Gastrocnemius medialis (tissue), 4 donors: ENCODE data around the gene PELO. TPM values are rescaled to one million over a fixed set of nuclear protein-coding genes. Genes with fewer than 3 reads are reported as not detected.

Experiments used
- ATAC-seq, 2 donors: fragments of 150-250 bp; one replicate each; pipeline ENCODE4 v1.9.1; 2016
- DNase-seq, 2 donors: peaks; one replicate each; pipeline ENCODE4 v3.0.0-alpha.2; 2019
- H3K27ac ChIP-seq, 4 donors: fragments of 200-600 bp; sonication (generic); 1 replicate in 1 of 4; 2 replicates in 3 of 4; pipeline ENCODE4 v1.5.1; 2016 to 2018; ENCODE audit warnings: mild to moderate bottlenecking in 2 of 4, moderate library complexity in 1 of 4
- H3K27me3 ChIP-seq, 3 donors: fragments of 200-600 bp; sonication (generic) in 2 of 3; 1 replicate in 1 of 3; 2 replicates in 2 of 3; pipeline versions ENCODE4 v1.5.1 to v1.6.0; 2016 to 2019; ENCODE audit warnings: mild to moderate bottlenecking in 1 of 3, moderate library complexity in 1 of 3
- H3K36me3 ChIP-seq, 2 donors: fragments of 200-600 bp; sonication (generic) in 1 of 2; one replicate each; pipeline ENCODE4 v1.5.1; 2017 to 2018
- H3K4me1 ChIP-seq, 2 donors: fragments of 200-600 bp; sonication (generic) in 1 of 2; one replicate each; pipeline ENCODE4 v1.5.1; 2016 to 2017; ENCODE audit warnings: mild to moderate bottlenecking in 2 of 2
- H3K4me3 ChIP-seq, 4 donors: fragments of 200-600 bp; sonication (generic) in 3 of 4; 1 replicate in 1 of 4; 2 replicates in 3 of 4; pipeline ENCODE4 v1.5.1; 2016 to 2019; ENCODE audit warnings: mild to moderate bottlenecking in 2 of 4
- H3K9me3 ChIP-seq, 3 donors: fragments of 200-600 bp; sonication (generic) in 2 of 3; 1 replicate in 1 of 3; 2 replicates in 2 of 3; pipeline ENCODE4 v1.5.1; 2016 to 2019
- CTCF ChIP-seq, 5 experiments: fragments of 450-650 bp in 3 of 5; fragments of 200-600 bp in 2 of 5; sonication (generic) in 2 of 5; IDR thresholded peaks in 4 of 5; conservative IDR thresholded peaks in 1 of 5; 1 replicate in 4 of 5; 2 replicates in 1 of 5; pipeline ENCODE4 v1.5.1; 2016 to 2019; ENCODE audit warnings: antibody characterized with exemption in 5 of 5, mild to moderate bottlenecking in 3 of 5, moderate library complexity in 3 of 5
- POLR2A ChIP-seq, 2 donors: fragments of 450-650 bp; IDR thresholded peaks; one replicate each; pipeline ENCODE4 v1.6.1; 2017; ENCODE audit warnings: antibody characterized with exemption in 2 of 2, mild to moderate bottlenecking in 2 of 2, moderate library complexity in 2 of 2
- in situ Hi-C, 4 donors: fragments of 200-750 bp; cut with MboI; loops; one replicate each; pipeline versions ENCODE4 v1.15.0 to v1.8.0; 2017; ENCODE audit warnings: low sequenced_read_pairs in 4 of 4
- intact Hi-C: fragments of 100-400 bp; cut with DNase I; formaldehyde crosslinking; loops from one replicate; pipeline ENCODE4 v1.15.1; 2023; ENCODE audit warnings: low total_unique reads
- total RNA-seq, 4 donors: library from RNA; depleted of rRNA; stranded (reverse); fragments of >200 nt; gene quantifications; one replicate each; pipeline versions ENCODE4 v1.1.0 to v1.2.3, GENCODE V29; 2016

Gene PELO
- total RNA-seq, 4 donors from 2014 or later: 13.8 to 28.5 (median 18.5) TPM

DNA sequence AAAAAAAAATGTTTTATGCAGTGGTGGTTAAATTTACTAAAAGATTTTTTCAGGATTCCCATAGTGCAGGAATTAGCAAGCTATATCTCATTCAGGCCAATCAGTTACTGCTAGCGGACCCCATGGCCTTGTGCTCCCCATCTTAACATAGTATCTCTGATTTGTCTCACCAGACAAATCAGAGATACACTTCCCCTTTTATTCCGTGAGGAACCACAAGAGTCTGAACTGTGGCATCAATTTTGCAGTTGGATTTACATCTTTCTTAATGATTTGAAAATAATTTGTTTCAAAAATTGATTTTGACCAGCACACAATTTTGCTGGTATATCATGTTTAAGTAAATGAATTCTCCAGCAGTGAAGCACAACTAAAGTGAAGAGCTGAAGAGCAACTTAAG is 17.9 kb downstream of the PELO start:
- H3K9me3 ChIP-seq: no peaks in the 10 kb centered on the region
- intact Hi-C loops (no loop called here), in situ Hi-C loops (no loop called here)
- H3K27me3 ChIP-seq: no peaks in the 10 kb centered on the region
- H3K4me1 ChIP-seq: peaks cover 50 to 52% of the 10 kb centered on the region in 2 donors
- H3K27ac ChIP-seq: peak overlapping the region in 1 of 4 donors; percentile 25
- no peak for DNase-seq
- ATAC-seq: no peak
- peaks cover 0 to 8% of the 10 kb centered on the region in 2 donors for H3K36me3 ChIP-seq
- TF ChIP-seq CTCF (IDR thresholded peaks at IDR 0.05 in 4 of 5, conservative IDR thresholded peaks at IDR 0.05 in 1 of 5) (no peak), POLR2A (IDR thresholded peaks at IDR 0.05) (no peak)
- H3K4me3 ChIP-seq: no peak overlapping the region

DNA sequence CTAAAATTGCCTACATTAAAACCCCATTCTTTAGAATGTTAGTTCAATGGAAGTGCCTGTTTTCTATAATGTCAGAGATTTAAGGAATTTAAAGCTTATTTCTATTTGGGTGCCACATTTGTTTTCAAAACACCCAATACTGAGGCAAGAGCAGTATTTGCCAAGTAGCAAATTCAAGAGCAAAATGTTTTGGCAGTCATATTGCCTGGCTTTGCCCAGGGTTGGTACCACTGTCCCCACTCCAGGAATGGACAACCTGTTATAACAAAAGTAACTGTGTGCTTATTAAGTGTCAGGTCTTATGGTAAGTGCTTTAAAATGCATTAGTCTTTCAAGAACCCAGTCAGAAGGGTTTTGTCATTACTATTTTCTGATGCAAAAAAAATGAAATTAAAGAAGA is 19.3 kb downstream of the PELO start:
- Histone ChIP-seq H3K27ac (no peak overlapping the region), H3K27me3 (no peaks in the 10 kb centered on the region), H3K9me3 (no peaks in the 10 kb centered on the region), H3K4me3 (no peak overlapping the region), H3K4me1 (peaks cover 41 to 44% of the 10 kb centered on the region in 2 donors), H3K36me3 (peaks cover 0 to under 1% of the 10 kb centered on the region in 2 donors)
- intact Hi-C loops: no loop called here
- no peak for TF ChIP-seq CTCF (IDR thresholded peaks at IDR 0.05 in 4 of 5, conservative IDR thresholded peaks at IDR 0.05 in 1 of 5)
- no peak for TF ChIP-seq POLR2A (IDR thresholded peaks at IDR 0.05)
- in situ Hi-C loops: no loop called here
- DNase-seq (no peak), ATAC-seq (no peak)

- no peaks in the 10 kb centered on the region for H3K9me3 ChIP-seq
- H3K36me3 ChIP-seq: no peaks in the 10 kb centered on the region
- ATAC-seq: no peak
- in situ Hi-C loops (no loop called here), intact Hi-C loops (no loop called here)
- DNase-seq: no peak
- H3K4me1 ChIP-seq: peaks cover 34 to 37% of the 10 kb centered on the region in 2 donors
- TF ChIP-seq CTCF (IDR thresholded peaks at IDR 0.05 in 4 of 5, conservative IDR thresholded peaks at IDR 0.05 in 1 of 5): no peak
- TF ChIP-seq POLR2A (IDR thresholded peaks at IDR 0.05): no peak
- H3K27me3 ChIP-seq: no peaks in the 10 kb centered on the region
- H3K27ac ChIP-seq: peak overlapping the region in 1 of 4 donors; percentile 11
- no peak overlapping the region for H3K4me3 ChIP-seq
Observed at GRCh38 chr5:52807723-52808122, 20.0 kb downstream of the PELO start.

DNA sequence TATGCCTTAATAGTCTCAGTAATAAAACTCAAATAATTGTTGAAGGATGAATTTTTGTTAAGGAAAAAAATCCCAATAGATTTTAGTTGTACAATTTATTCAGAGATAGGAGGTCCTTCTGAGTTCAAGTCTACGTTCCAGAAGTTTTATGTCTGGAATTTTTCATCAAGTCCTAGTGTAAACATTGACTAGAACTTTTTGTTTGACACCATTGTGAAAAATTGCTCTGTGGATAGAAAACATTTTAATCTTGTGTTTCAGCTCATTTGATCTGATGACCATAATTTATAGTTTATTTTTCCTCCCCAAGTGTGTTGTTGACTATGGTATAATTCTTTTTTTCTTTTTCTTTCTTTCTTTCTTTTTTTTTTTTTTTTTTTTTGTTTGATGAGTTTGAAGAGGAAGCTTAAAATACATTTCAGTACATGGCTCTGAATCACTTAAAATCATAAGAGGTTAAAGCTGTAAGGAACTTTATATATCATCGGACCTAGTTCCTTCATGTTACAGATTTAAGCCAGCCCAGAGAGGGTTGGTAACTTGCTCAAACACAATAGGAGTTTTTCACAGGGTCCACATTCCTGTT is 20.7 kb downstream of the PELO start:
- H3K27ac ChIP-seq: peak overlapping the region in 1 of 4 donors; percentile 11
- TF ChIP-seq CTCF (IDR thresholded peaks at IDR 0.05 in 4 of 5, conservative IDR thresholded peaks at IDR 0.05 in 1 of 5) (no peak), POLR2A (IDR thresholded peaks at IDR 0.05) (no peak)
- no peaks in the 10 kb centered on the region for H3K36me3 ChIP-seq
- no peak for DNase-seq
- H3K9me3 ChIP-seq: no peaks in the 10 kb centered on the region
- in situ Hi-C loops (no loop called here), intact Hi-C loops (no loop called here)
- H3K4me1 ChIP-seq: peaks cover 31 to 32% of the 10 kb centered on the region in 2 donors
- no peak for ATAC-seq
- no peaks in the 10 kb centered on the region for H3K27me3 ChIP-seq
- no peak overlapping the region for H3K4me3 ChIP-seq

GRCh38 chr5:52809884-52810283 is 22.2 kb downstream of the PELO start:
- peak in 1 of 2 donors; percentile 21 for ATAC-seq
- Histone ChIP-seq H3K36me3 (no peaks in the 10 kb centered on the region), H3K27me3 (no peaks in the 10 kb centered on the region), H3K9me3 (no peaks in the 10 kb centered on the region), H3K27ac (peak overlapping the region; percentile 28 to 55 (median 48)), H3K4me3 (no peak overlapping the region), H3K4me1 (peaks cover 27 to 29% of the 10 kb centered on the region in 2 donors)
- no peak for TF ChIP-seq POLR2A (IDR thresholded peaks at IDR 0.05)
- no peak for TF ChIP-seq CTCF (IDR thresholded peaks at IDR 0.05 in 4 of 5, conservative IDR thresholded peaks at IDR 0.05 in 1 of 5)
- DNase-seq: no peak
- intact Hi-C loops (no loop called here), in situ Hi-C loops (no loop called here)
